ENCODE data around the gene SEC14L5.

Gene SEC14L5

DNA sequence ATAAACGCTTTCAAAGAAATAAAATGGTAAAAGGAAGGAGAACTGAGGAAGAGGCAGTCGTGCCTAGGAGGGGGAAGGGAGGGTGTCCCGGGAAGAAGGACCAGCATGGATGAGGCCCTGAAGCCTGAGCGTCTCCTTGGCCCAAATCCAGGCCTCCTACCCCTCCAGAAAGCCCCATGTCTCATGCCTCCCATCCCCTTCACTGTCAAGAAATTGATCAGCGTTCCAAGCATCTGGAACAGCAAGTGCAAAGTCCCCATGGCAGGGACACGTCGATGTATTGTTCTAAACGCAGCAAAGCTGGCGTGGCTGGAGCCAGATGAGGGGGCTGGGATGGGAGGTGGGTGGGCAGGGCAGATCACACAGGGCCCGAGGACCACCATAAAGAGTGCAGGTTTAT is 22.6 kb downstream of the SEC14L5 start:
- H3K9me3 ChIP-seq (ENCODE audit: control insufficient read depth, low read depth, low read length), result no peaks in the 10 kb centered on the region
- no peak overlapping the region for H3K9ac ChIP-seq (ENCODE audit: low read length)
- no peaks in the 10 kb centered on the region for H3K36me3 ChIP-seq (ENCODE audit: control insufficient read depth, low read depth, low read length)
- H3K27me3 ChIP-seq (ENCODE audit: control insufficient read depth, insufficient read depth, low read length), result peaks cover under 1% of the 10 kb centered on the region
- no peaks in the 10 kb centered on the region for H3K4me1 ChIP-seq (ENCODE audit: control insufficient read depth, low read depth, low read length)
- no peak overlapping the region for H3K27ac ChIP-seq (ENCODE audit: low read length)
- no peak overlapping the region for H3K4me3 ChIP-seq (ENCODE audit: low read length)

GRCh38 chr16:4981473-4981872 is 23.3 kb downstream of the SEC14L5 start:
- no peaks in the 10 kb centered on the region for H3K9me3 ChIP-seq (ENCODE audit: control insufficient read depth, low read depth, low read length)
- H3K36me3 ChIP-seq (ENCODE audit: control insufficient read depth, low read depth, low read length), result no peaks in the 10 kb centered on the region
- no peak overlapping the region for H3K9ac ChIP-seq (ENCODE audit: low read length)
- H3K27ac ChIP-seq (ENCODE audit: low read length), result no peak overlapping the region
- no peaks in the 10 kb centered on the region for H3K4me1 ChIP-seq (ENCODE audit: control insufficient read depth, low read depth, low read length)
- no peak overlapping the region for H3K4me3 ChIP-seq (ENCODE audit: low read length)
- H3K27me3 ChIP-seq (ENCODE audit: control insufficient read depth, insufficient read depth, low read length), result peaks cover 8% of the 10 kb centered on the region

DNA sequence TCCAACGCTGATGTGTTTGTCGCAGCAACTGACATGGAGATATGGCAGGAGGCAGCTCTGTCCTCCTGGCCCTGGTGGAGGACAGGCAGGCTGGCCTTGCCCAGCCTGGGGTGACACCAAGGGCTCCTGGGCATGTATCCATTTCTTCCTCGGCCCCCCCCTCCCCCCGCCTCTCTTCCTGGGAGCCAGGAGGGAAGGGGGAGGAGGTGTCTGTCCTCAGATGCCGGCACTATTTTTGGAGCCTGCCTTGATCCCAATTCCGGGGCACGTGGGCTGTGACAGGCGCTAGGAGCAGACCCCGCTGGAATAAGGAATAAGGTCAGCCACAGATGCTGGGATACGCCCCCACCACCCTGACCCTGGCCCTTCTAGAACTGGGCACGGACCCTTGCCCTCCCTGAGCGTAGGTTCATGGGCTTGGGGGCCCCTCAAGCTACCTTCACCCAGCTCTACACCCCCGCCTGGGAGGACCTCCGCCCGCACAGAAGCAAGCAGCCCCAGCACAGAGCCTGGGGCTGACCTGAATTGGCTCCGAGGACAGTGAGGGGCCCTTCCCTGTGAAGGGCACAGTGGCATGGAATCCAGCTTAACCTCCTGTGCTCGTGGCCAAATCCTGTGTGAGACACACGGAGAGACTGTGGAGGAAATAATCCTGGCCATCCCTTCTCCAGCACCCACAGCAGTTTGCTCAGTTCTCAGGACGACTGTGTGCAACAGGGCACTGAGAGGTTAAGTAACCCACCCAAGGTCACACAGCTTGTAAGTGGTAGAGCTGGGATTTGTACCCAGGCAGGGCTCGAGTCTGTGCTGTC is 24.1 kb downstream of the SEC14L5 start:
- peaks cover 16% of the 10 kb centered on the region for H3K27me3 ChIP-seq (ENCODE audit: control insufficient read depth, insufficient read depth, low read length)
- no peaks in the 10 kb centered on the region for H3K4me1 ChIP-seq (ENCODE audit: control insufficient read depth, low read depth, low read length)
- H3K27ac ChIP-seq (ENCODE audit: low read length), result no peak overlapping the region
- no peak overlapping the region for H3K9ac ChIP-seq (ENCODE audit: low read length)
- H3K9me3 ChIP-seq (ENCODE audit: control insufficient read depth, low read depth, low read length), result no peaks in the 10 kb centered on the region
- H3K36me3 ChIP-seq (ENCODE audit: control insufficient read depth, low read depth, low read length), result no peaks in the 10 kb centered on the region
- H3K4me3 ChIP-seq (ENCODE audit: low read length), result no peak overlapping the region

DNA sequence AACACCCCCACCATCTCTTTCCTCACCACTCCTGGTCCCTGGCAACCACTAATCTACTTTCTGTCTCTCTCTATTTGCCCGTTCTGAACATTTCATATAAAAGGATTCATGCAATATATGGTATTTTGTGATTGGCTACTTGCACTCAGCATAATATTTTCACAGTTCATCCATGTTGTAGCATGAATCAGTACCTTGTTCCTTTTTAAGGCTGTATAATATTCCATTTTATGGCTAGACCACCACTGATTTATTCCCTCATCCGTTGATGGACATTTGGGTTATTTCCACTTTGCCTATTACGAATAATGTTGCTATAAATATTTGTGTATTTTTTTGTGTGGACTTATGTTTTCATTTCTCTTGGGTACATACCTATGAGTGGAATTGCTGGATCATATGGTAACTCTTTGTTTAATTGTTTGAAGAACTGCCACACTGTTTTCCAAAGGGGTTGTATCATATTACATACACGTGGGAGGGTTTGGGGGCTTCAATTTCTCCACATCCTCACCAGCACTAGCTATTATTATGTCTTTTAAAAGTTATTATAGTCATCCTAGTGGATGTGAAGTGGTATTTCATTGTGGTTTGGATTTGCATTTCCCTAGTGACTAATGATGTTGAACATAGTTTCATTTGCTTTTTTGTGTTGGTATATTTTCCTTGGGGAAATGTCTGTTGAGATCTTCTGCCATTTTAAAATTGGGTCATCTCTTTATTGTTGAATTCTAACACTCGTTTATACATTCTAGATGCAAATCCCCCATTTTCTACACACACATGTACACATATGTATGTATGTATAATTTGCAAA is 26.3 kb downstream of the SEC14L5 start:
- peaks cover 37% of the 10 kb centered on the region for H3K27me3 ChIP-seq (ENCODE audit: control insufficient read depth, insufficient read depth, low read length)
- H3K36me3 ChIP-seq (ENCODE audit: control insufficient read depth, low read depth, low read length), result no peaks in the 10 kb centered on the region
- no peak overlapping the region for H3K9ac ChIP-seq (ENCODE audit: low read length)
- no peaks in the 10 kb centered on the region for H3K9me3 ChIP-seq (ENCODE audit: control insufficient read depth, low read depth, low read length)
- no peak overlapping the region for H3K27ac ChIP-seq (ENCODE audit: low read length)
- H3K4me3 ChIP-seq (ENCODE audit: low read length), result no peak overlapping the region
- no peaks in the 10 kb centered on the region for H3K4me1 ChIP-seq (ENCODE audit: control insufficient read depth, low read depth, low read length)

GRCh38 chr16:4987250-4987579 is 29.1 kb downstream of the SEC14L5 start:
- no peaks in the 10 kb centered on the region for H3K4me1 ChIP-seq (ENCODE audit: control insufficient read depth, low read depth, low read length)
- peak overlapping the region; percentile 10 for H3K9ac ChIP-seq (ENCODE audit: low read length)
- H3K36me3 ChIP-seq (ENCODE audit: control insufficient read depth, low read depth, low read length), result no peaks in the 10 kb centered on the region
- no peaks in the 10 kb centered on the region for H3K9me3 ChIP-seq (ENCODE audit: control insufficient read depth, low read depth, low read length)
- H3K27ac ChIP-seq (ENCODE audit: low read length), result no peak overlapping the region
- H3K27me3 ChIP-seq (ENCODE audit: control insufficient read depth, insufficient read depth, low read length), result peaks cover 40% of the 10 kb centered on the region
- peak overlapping the region; percentile 35 for H3K4me3 ChIP-seq (ENCODE audit: low read length)

DNA sequence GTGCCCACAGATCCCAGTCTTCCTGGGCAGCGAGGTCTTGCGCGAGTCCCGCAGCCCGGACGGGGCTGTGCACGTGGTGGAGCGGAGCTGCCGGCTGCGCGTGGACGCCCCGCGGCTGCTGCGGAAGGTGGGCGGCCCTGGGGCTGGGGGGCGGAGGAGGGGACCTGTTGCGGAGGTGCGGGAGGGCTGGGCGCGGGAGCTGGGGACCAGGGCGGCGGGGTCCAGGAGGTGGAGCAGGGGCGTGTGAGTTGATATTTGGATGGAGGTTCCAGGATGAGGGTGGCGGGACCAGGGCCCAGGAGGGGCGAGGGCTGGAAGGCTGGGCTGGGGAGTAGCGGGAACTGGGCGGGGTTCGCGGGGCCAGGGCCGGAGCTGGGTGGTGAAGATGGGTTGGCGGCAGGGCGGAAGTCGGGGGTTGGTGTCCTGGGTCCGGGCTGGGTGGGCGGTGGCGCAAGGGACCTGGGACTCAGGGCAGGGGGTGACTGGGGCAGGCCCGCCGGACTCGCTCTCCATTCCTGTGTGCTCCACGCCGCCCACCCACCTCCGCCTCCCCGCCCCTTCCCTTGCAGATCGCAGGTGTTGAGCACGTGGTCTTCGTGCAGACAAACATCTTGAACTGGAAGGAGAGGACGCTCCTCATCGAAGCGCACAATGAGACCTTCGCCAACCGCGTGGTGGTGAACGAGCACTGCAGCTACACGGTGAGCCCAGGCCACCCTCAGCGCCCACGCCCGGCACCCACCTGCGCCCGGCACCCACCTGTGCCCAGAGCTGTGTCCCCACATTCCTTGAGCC is 29.6 kb downstream of the SEC14L5 start:
- H3K36me3 ChIP-seq (ENCODE audit: control insufficient read depth, low read depth, low read length), result no peaks in the 10 kb centered on the region
- peak overlapping the region; percentile 35 for H3K4me3 ChIP-seq (ENCODE audit: low read length)
- peak overlapping the region; percentile 10 for H3K9ac ChIP-seq (ENCODE audit: low read length)
- peaks cover 40% of the 10 kb centered on the region for H3K27me3 ChIP-seq (ENCODE audit: control insufficient read depth, insufficient read depth, low read length)
- no peaks in the 10 kb centered on the region for H3K4me1 ChIP-seq (ENCODE audit: control insufficient read depth, low read depth, low read length)
- H3K27ac ChIP-seq (ENCODE audit: low read length), result no peak overlapping the region
- no peaks in the 10 kb centered on the region for H3K9me3 ChIP-seq (ENCODE audit: control insufficient read depth, low read depth, low read length)

DNA sequence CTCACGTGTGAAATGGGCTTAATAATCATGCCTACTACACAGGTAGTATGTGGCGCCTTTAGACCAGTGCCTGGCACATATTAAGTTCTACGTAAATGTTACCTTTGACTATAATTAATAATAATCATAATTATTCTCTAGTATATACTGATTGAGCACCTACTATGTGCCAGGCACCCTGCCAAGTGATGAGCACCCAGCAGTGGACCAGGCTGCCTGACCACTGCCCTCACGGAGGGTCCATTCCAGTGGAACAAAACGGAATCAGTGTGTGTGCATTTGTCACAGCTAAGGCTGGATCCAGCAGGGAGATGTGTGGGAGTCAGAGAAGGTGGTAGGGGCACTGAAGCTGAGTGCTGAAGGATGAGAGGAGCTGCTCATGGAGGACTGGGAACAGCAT is 30.5 kb downstream of the SEC14L5 start:
- Histone ChIP-seq H3K4me1 (ENCODE audit: control insufficient read depth, low read depth, low read length) (no peaks in the 10 kb centered on the region), H3K27me3 (ENCODE audit: control insufficient read depth, insufficient read depth, low read length) (peaks cover 40% of the 10 kb centered on the region)

DNA sequence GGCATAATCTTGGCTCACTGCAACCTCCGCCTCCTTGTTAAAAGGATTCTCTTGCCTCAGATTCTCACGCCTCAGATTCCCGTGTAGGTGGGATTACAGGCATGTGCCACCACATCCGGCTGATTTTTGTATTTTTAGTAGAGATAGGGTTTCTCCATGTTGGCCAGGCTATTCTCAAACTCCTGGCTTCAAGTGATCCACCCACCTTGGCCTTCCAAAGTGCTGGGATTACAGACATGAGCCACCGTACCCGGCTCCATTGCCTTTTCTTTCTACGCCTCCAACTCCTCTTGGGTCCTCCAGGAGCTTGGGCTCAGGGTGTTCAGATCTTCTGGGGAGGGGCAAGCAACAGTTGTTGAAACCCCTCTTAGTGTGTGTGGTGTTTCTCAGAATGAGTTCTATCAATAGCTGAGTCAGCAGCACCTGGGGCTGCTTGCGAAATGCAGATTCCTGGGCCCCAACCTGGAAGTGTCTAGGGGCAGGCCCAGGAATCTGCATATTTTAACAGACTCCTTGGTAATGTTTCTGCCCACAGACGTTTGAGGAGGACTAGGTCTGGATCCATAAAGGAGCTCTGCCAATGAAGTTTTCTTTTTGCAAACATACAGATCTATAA is 31.4 kb downstream of the SEC14L5 start:
- H3K9me3 ChIP-seq (ENCODE audit: control insufficient read depth, low read depth, low read length), result no peaks in the 10 kb centered on the region
- peaks cover 40% of the 10 kb centered on the region for H3K27me3 ChIP-seq (ENCODE audit: control insufficient read depth, insufficient read depth, low read length)
- H3K36me3 ChIP-seq (ENCODE audit: control insufficient read depth, low read depth, low read length), result no peaks in the 10 kb centered on the region
- no peak overlapping the region for H3K27ac ChIP-seq (ENCODE audit: low read length)
- H3K4me1 ChIP-seq (ENCODE audit: control insufficient read depth, low read depth, low read length), result no peaks in the 10 kb centered on the region
- no peak overlapping the region for H3K4me3 ChIP-seq (ENCODE audit: low read length)
- H3K9ac ChIP-seq (ENCODE audit: low read length), result no peak overlapping the region

More for the DNA sequence above, 30.5 kb downstream of the SEC14L5 start:
- Histone ChIP-seq H3K27ac (ENCODE audit: low read length) (no peak overlapping the region), H3K9ac (ENCODE audit: low read length) (no peak overlapping the region), H3K4me3 (ENCODE audit: low read length) (no peak overlapping the region), H3K36me3 (ENCODE audit: control insufficient read depth, low read depth, low read length) (no peaks in the 10 kb centered on the region), H3K9me3 (ENCODE audit: control insufficient read depth, low read depth, low read length) (no peaks in the 10 kb centered on the region)

DNA sequence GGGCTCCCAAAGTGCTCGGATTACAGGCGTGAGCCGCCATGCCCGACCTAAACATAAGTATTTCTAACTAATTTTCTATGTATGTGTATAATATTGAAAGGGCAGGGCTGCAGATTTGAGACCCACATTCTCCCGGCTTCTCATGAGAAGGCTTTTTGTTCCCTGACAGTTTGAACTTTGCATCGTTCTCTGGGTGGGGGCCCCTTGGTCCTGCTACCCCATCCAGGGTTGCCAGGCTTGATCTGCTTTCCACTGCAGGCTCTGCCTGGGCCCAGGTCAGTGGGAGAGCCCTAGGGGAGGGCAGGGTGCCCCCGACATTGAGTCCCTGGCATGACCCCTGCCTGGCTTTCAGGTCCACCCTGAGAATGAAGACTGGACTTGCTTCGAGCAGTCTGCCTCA is 32.3 kb downstream of the SEC14L5 start:
- Histone ChIP-seq H3K9me3 (ENCODE audit: control insufficient read depth, low read depth, low read length) (no peaks in the 10 kb centered on the region), H3K4me3 (ENCODE audit: low read length) (no peak overlapping the region), H3K27me3 (ENCODE audit: control insufficient read depth, insufficient read depth, low read length) (peaks cover 40% of the 10 kb centered on the region), H3K9ac (ENCODE audit: low read length) (no peak overlapping the region), H3K4me1 (ENCODE audit: control insufficient read depth, low read depth, low read length) (no peaks in the 10 kb centered on the region), H3K27ac (ENCODE audit: low read length) (no peak overlapping the region), H3K36me3 (ENCODE audit: control insufficient read depth, low read depth, low read length) (no peaks in the 10 kb centered on the region)

- Histone ChIP-seq H3K4me1 (ENCODE audit: control insufficient read depth, low read depth, low read length) (no peaks in the 10 kb centered on the region), H3K27ac (ENCODE audit: low read length) (no peak overlapping the region), H3K27me3 (ENCODE audit: control insufficient read depth, insufficient read depth, low read length) (peaks cover 30% of the 10 kb centered on the region)
Measured at GRCh38 chr16:4991754-4992153, 33.6 kb downstream of the SEC14L5 start.

More at GRCh38 chr16:4991754-4992153, 33.6 kb downstream of the SEC14L5 start:
- H3K9me3 ChIP-seq (ENCODE audit: control insufficient read depth, low read depth, low read length), result no peaks in the 10 kb centered on the region
- H3K4me3 ChIP-seq (ENCODE audit: low read length), result no peak overlapping the region
- H3K36me3 ChIP-seq (ENCODE audit: control insufficient read depth, low read depth, low read length), result no peaks in the 10 kb centered on the region
- no peak overlapping the region for H3K9ac ChIP-seq (ENCODE audit: low read length)
